ENCODE data around the gene ZNF584. TPM values are rescaled to one million over a fixed set of nuclear protein-coding genes. Genes with fewer than 3 reads are reported as not detected.

ZNF584 gene
- total and polyA plus RNA-seq, 2 donors (not counting 3 experiments of a cell fraction or from before 2014, with no cell fraction given) = 5.9 to 12.4 TPM

DNA sequence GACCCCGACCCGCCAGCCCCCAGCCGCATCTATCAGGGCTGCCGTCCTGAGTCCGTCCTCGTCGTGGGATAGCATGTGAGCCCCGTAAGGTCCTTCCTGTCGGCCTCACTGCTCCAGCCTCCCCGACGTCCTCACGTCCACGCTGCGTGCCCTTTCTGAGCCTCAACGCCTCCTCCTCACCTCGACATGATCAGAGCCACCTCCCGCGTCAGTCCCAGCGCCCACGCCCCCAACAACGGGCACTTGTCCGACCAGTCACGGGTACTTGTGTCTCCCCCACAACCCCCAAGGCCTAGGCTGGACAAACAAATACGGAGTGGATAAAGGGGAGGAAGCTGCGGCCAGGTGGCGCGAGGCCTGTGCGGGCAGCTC, 46.6 kb upstream of the ZNF584 start:
- Histone ChIP-seq H3K27me3 (ENCODE audit: control insufficient read depth in 2 of 2, insufficient read depth in 2 of 2, low read length in 2 of 2) (peaks cover 11 to 12% of the 10 kb centered on the region in 2 experiments), H3K9ac (replicated peaks; ENCODE audit: extremely low read depth, insufficient read depth, low read length) (peak overlapping the region; percentile 78), H3K4me3 (replicated peaks in 1 of 3; ENCODE audit: insufficient read depth in 1 of 3, low read depth in 1 of 3, low read length in 3 of 3) (peak overlapping the region; percentile 35 to 66 (median 51)), H3K27ac (ENCODE audit: insufficient read depth, low read depth, low read length) (peak overlapping the region; percentile 57), H4K20me1 (replicated peaks; ENCODE audit: control insufficient read depth, extremely low read depth, insufficient read depth, low read length) (no peaks in the 10 kb centered on the region), H2AFZ (ENCODE audit: low read depth, low read length) (peak overlapping the region; percentile 70), H3K4me1 (ENCODE audit: control insufficient read depth, extremely low read depth, insufficient read depth, low read length) (peaks cover 5% of the 10 kb centered on the region), H3K9me1 (replicated peaks; ENCODE audit: control insufficient read depth, extremely low read depth, insufficient read depth, low read length) (no peaks in the 10 kb centered on the region), H3K9me3 (replicated peaks; ENCODE audit: control insufficient read depth, insufficient read depth, low read length) (no peaks in the 10 kb centered on the region), H3K79me2 (ENCODE audit: control insufficient read depth, insufficient read depth, low read length) (no peaks in the 10 kb centered on the region), H3K36me3 (ENCODE audit: control insufficient read depth in 2 of 2, extremely low read depth in 1 of 2, insufficient read depth in 2 of 2, low read length in 2 of 2) (no peaks in the 10 kb centered on the region), H3K4me2 (ENCODE audit: insufficient read depth, low read length) (peak overlapping the region; percentile 73)
- ChIA-PET POLR2A (interaction anchor here (1.0 to 1.2 kb wide), 2 partner anchors 14 to 19 kb away, joined by 3 to 6 read pairs; partner anchors contain the start of gene ZNF837), CTCF (no interaction called here)
- FAIRE-seq = no peak
- dilution Hi-C loops (cut with MboI; ENCODE audit: extremely low pct_ligation_motif_present, low sequenced_read_pairs) (no loop called here), intact Hi-C loops (cut with micrococcal nuclease) (loop anchor here (1.0 to 2.0 kb wide), 8 partner anchors 19 to 179 kb away; partner anchors contain the start of genes ERVK3-1, ZNF274, ZNF446 and ZNF544)
- no peak for TF ChIP-seq JUN (IDR thresholded peaks at IDR 0.05; ENCODE audit: borderline replicate concordance, insufficient read depth, insufficient read length, low read depth)
- TF ChIP-seq, protein P1, sequence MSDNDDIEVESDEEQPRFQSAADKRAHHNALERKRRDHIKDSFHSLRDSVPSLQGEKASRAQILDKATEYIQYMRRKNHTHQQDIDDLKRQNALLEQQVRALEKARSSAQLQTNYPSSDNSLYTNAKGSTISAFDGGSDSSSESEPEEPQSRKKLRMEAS (IDR thresholded peaks at IDR 0.05; ENCODE audit: insufficient read depth, insufficient read length) = peak; percentile 46
- no peak for TF ChIP-seq GATA2 (IDR thresholded peaks at IDR 0.05; ENCODE audit: insufficient read depth, insufficient read length, low read depth, low read length)
- no TSS peak for BruUV-seq (replicated peaks)
- no peak for DNase-seq (ENCODE audit: low read depth, low spot score)

DNA sequence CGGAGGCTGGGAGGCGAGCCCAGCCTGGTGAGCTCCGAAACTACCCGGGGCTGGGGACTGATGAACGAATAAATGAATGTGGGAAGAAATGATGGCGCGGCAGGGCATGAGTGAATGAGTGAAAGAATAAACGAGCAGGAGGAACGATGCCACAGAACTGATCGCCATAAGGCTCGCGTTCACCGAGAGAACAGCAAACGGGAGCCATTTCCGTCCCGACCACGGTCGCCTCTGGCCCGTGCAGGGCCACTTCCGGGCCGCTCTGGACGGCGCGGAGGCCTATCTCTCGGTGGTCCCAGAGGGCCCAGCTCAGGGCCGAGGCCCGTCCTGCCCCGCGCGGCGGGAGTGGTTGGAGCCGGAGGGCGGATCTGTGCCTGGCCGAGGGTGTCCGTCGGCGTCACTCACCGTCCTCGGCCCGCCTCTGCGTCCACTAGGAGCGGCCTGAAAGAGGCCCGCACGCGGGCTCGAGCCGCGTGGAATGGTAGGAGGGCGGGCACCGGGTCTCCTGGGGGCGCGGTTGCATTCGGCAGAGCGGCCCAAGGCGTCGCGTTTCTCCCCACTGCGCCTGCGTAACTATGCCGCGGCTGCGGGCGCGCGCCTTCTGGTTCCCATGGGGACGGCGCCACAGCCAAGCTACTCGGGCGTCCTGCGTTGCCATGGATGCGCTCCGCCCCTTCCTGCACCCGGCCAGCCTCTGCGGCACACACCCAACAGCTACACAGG, 46.0 kb upstream of the ZNF584 start, which contains the start of gene ZNF497:
Gene ZNF497, minus strand, starts transcription at position 480 of the 723 bp plus-strand sequence. CDS start 5,116 bp downstream, outside the sequence.
- DNase-seq (ENCODE audit: low read depth, low spot score) = peak; percentile 98
- Histone ChIP-seq H3K79me2 (ENCODE audit: control insufficient read depth, insufficient read depth, low read length) (no peaks in the 10 kb centered on the region), H3K9me1 (replicated peaks; ENCODE audit: control insufficient read depth, extremely low read depth, insufficient read depth, low read length) (no peaks in the 10 kb centered on the region), H3K4me2 (ENCODE audit: insufficient read depth, low read length) (peak within 1 kb of the TSS; percentile 73), H3K27me3 (ENCODE audit: control insufficient read depth in 2 of 2, insufficient read depth in 2 of 2, low read length in 2 of 2) (peaks cover 12 to 14% of the 10 kb centered on the region in 2 experiments), H3K9me3 (replicated peaks; ENCODE audit: control insufficient read depth, insufficient read depth, low read length) (no peaks in the 10 kb centered on the region), H4K20me1 (replicated peaks; ENCODE audit: control insufficient read depth, extremely low read depth, insufficient read depth, low read length) (no peaks in the 10 kb centered on the region), H3K4me3 (replicated peaks in 1 of 3; ENCODE audit: insufficient read depth in 1 of 3, low read depth in 1 of 3, low read length in 3 of 3) (peak within 1 kb of the TSS; percentile 35 to 66 (median 51)), H2AFZ (ENCODE audit: low read depth, low read length) (peak within 1 kb of the TSS; percentile 74), H3K9ac (replicated peaks; ENCODE audit: extremely low read depth, insufficient read depth, low read length) (peak within 1 kb of the TSS; percentile 78), H3K27ac (ENCODE audit: insufficient read depth, low read depth, low read length) (peak within 1 kb of the TSS; percentile 57), H3K36me3 (ENCODE audit: control insufficient read depth in 2 of 2, extremely low read depth in 1 of 2, insufficient read depth in 2 of 2, low read length in 2 of 2) (no peaks in the 10 kb centered on the region), H3K4me1 (ENCODE audit: control insufficient read depth, extremely low read depth, insufficient read depth, low read length) (peaks cover 3% of the 10 kb centered on the region)
- intact Hi-C loops (cut with micrococcal nuclease) (loop anchor here (1.0 to 2.0 kb wide), 8 partner anchors 19 to 180 kb away; partner anchors contain the start of genes ERVK3-1, ZNF274, ZNF446 and ZNF544), dilution Hi-C loops (cut with MboI; ENCODE audit: extremely low pct_ligation_motif_present, low sequenced_read_pairs) (no loop called here)
- ChIA-PET POLR2A (interaction anchor here (0.6 to 1.2 kb wide), 5 partner anchors 15 to 179 kb away, joined by 3 to 6 read pairs (median 3); partner anchors contain the start of genes ZNF274, ZNF584 and ZNF837), CTCF (interaction anchor here (0.9 to 1.5 kb wide), 4 partner anchors 13 to 152 kb away, joined by 3 to 7 read pairs (median 3); partner anchors contain the start of genes ZNF584 and ZSCAN22)
- peak; percentile 97 for FAIRE-seq
- BruUV-seq (replicated peaks) = TSS peak; percentile 89
- TF ChIP-seq POLR2AphosphoS5 (IDR thresholded peaks at IDR 0.05; ENCODE audit: insufficient read depth, low read depth, low read length) (peak; percentile 67), EZH2 (IDR thresholded peaks at IDR 0.05; ENCODE audit: borderline replicate concordance, low read depth, low read length, severe bottlenecking) (no peak), GATA2 (IDR thresholded peaks at IDR 0.05; ENCODE audit: insufficient read depth, insufficient read length, low read depth, low read length) (no peak), JUN (IDR thresholded peaks at IDR 0.05; ENCODE audit: borderline replicate concordance, insufficient read depth, insufficient read length, low read depth) (no peak), MYC (IDR thresholded peaks at IDR 0.05; ENCODE audit: low read depth, low read length) (no peak), FOS (IDR thresholded peaks at IDR 0.05; ENCODE audit: borderline replicate concordance, insufficient read depth, low read length) (no peak), POLR2A (IDR thresholded peaks at IDR 0.05; ENCODE audit: low read depth, low read length) (peak; percentile 93)
- TF ChIP-seq, protein P1 (IDR thresholded peaks at IDR 0.05; ENCODE audit: insufficient read depth, insufficient read length) = peak; percentile 75
- TF ChIP-seq, protein P2, sequence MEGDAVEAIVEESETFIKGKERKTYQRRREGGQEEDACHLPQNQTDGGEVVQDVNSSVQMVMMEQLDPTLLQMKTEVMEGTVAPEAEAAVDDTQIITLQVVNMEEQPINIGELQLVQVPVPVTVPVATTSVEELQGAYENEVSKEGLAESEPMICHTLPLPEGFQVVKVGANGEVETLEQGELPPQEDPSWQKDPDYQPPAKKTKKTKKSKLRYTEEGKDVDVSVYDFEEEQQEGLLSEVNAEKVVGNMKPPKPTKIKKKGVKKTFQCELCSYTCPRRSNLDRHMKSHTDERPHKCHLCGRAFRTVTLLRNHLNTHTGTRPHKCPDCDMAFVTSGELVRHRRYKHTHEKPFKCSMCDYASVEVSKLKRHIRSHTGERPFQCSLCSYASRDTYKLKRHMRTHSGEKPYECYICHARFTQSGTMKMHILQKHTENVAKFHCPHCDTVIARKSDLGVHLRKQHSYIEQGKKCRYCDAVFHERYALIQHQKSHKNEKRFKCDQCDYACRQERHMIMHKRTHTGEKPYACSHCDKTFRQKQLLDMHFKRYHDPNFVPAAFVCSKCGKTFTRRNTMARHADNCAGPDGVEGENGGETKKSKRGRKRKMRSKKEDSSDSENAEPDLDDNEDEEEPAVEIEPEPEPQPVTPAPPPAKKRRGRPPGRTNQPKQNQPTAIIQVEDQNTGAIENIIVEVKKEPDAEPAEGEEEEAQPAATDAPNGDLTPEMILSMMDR (IDR thresholded peaks at IDR 0.05; ENCODE audit: extremely low read depth in 1 of 2, insufficient read depth in 1 of 2, low read depth in 1 of 2, low read length in 2 of 2) = peak in 1 of 2 donors; percentile 9

Measured in endothelial cell of umbilical vein (primary cell).